GM06990 (cell line): ENCODE results near the gene CIB4.
"Not testable (repeated sequence)": the region's sequence is repeated elsewhere in the genome, so short reads cannot be mapped to it uniquely, and the experiment has no call there.

Experiments used
- DNase-seq: peaks from one replicate; pipeline ENCODE4 v3.0.0-alpha.2; 2011; ENCODE audit not compliant: insufficient read length; ENCODE audit errors: extremely low read depth
- H3K27me3 ChIP-seq: replicated peaks from 2 replicates; pipeline ENCODE4 v1.6.0; 2011; ENCODE audit warnings: low read length; ENCODE audit not compliant: control insufficient read depth, insufficient read depth
- H3K36me3 ChIP-seq: 2 replicates; pipeline ENCODE4 v1.5.1; 2011; ENCODE audit warnings: low read length; ENCODE audit not compliant: control insufficient read depth, insufficient read depth
- H3K4me3 ChIP-seq: replicated peaks from 2 replicates; pipeline ENCODE4 v1.5.1; 2011; ENCODE audit warnings: low read depth, mild to moderate bottlenecking, control low read depth, low read length
- CTCF ChIP-seq: IDR thresholded peaks from 2 replicates; pipeline ENCODE4 v1.5.1; 2011; ENCODE audit warnings: low read length, control low read depth, mild to moderate bottlenecking, inconsistent platforms; ENCODE audit not compliant: insufficient read depth, poor library complexity, severe bottlenecking

CIB4 gene

DNA sequence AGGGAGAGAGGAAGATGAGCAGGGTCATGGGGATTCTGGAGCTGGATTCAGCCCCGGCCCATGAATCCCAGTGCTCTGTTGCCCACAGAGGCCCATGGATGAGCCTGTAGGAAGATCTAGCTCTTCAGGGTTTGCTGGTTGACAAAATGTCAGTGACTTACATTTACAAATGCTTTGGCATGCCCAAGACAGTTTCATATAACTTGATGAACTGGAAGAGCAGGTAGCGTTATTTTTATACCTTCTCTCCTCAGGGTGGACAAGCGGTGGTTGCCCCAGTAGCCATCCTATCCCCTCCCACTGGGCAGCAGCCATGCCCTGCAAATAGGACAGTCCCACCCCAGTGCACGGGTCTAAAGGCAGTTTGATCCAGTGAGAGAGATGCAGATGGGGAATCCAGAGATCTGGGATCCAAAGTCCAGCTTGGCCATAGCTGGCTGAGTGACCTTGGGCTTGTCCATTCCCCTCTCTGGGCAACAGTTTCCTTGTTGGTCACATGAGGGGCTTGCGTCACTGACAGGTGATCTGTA, 29.8 kb upstream of the CIB4 start:
- Histone ChIP-seq H3K4me3 (no peak overlapping the region), H3K36me3 (no peaks in the 10 kb centered on the region), H3K27me3 (peaks cover 1% of the 10 kb centered on the region)
- no peak for TF ChIP-seq CTCF
- no peak for DNase-seq

GRCh38 chr2:26670171-26670570, 29.0 kb upstream of the CIB4 start:
- peaks cover 1% of the 10 kb centered on the region for H3K27me3 ChIP-seq
- no peak overlapping the region for H3K4me3 ChIP-seq
- TF ChIP-seq CTCF = no peak
- DNase-seq = no peak
- no peaks in the 10 kb centered on the region for H3K36me3 ChIP-seq

- H3K36me3 ChIP-seq = no peaks in the 10 kb centered on the region
- no peak for DNase-seq
These were observed 27.9 kb upstream of the CIB4 start for GRCh38 chr2:26668856-26669750.

GRCh38 chr2:26668041-26668440, 26.9 kb upstream of the CIB4 start:
- H3K36me3 ChIP-seq = no peaks in the 10 kb centered on the region
- TF ChIP-seq CTCF = no peak
- no peaks in the 10 kb centered on the region; the same call in 1 of the 2 replicates for H3K27me3 ChIP-seq
- DNase-seq = no peak
- H3K4me3 ChIP-seq = no peak overlapping the region

More at GRCh38 chr2:26668856-26669750, 27.9 kb upstream of the CIB4 start:
- Histone ChIP-seq H3K4me3 (no peak overlapping the region), H3K27me3 (peaks cover 1% of the 10 kb centered on the region)
- TF ChIP-seq CTCF = no peak

DNA sequence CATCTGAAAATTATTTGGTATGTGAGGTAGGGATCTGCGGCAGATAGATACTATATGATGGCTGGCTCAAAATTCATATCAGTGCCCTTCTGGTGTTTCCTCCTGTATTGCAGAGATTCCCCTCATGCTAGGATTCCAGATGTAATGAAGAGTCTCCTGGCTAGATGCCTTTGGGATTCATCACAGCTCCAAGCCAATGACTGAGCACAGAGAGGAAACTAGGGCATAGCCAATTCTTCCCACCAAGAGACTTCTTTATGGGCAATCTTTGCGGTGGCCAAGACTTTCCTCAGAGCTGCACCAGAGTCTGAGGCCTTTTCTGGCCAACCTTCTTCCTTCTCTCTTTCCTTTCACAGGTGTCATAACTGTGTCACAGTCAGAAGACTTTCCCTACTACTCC, 25.5 kb upstream of the CIB4 start:
- no peak overlapping the region for H3K4me3 ChIP-seq
- DNase-seq = no peak
- TF ChIP-seq CTCF = no peak
- H3K36me3 ChIP-seq = no peaks in the 10 kb centered on the region
- H3K27me3 ChIP-seq = no peaks in the 10 kb centered on the region; the same call in 1 of the 2 replicates

GRCh38 chr2:26665296-26665695, 24.1 kb upstream of the CIB4 start:
- not testable (repeated sequence) for H3K27me3 ChIP-seq, H3K4me3 ChIP-seq, H3K36me3 ChIP-seq, DNase-seq
